ENCODE measurements around the gene SELENOI. TPM values are rescaled to one million over a fixed set of nuclear protein-coding genes. Genes with fewer than 3 reads are reported as not detected.
"Not testable (repeated sequence)": the region's sequence is repeated elsewhere in the genome, so short reads cannot be mapped to it uniquely, and the experiment has no call there.

SELENOI gene
- total RNA-seq, 1 experiment from 2014 or later = 4.8 TPM

- H3K36me3 ChIP-seq = no peaks in the 10 kb centered on the region
- no peaks in the 10 kb centered on the region for H3K9me3 ChIP-seq
- no peaks in the 10 kb centered on the region for H3K27me3 ChIP-seq
- peak; percentile 45 for DNase-seq
- H3K4me3 ChIP-seq = peak within 1 kb of the TSS; percentile 72
These were observed 611 bp downstream of the SELENOI start, which contains the start of gene ADGRF3 for GRCh38 chr2:26346454-26347053. Gene ADGRF3 (minus strand): TSS chr2:26346789. CDS start chr2:26346234, 555 bp downstream.

GRCh38 chr2:26347286-26347865 lies 1.4 kb downstream of the SELENOI start:
- H3K36me3 ChIP-seq = no peaks in the 10 kb centered on the region
- H3K27me3 ChIP-seq = no peaks in the 10 kb centered on the region
- H3K4me3 ChIP-seq = peak overlapping the region; percentile 72
- H3K9me3 ChIP-seq = no peaks in the 10 kb centered on the region
- DNase-seq = no peak

- H3K27me3 ChIP-seq = no peaks in the 10 kb centered on the region
- H3K9me3 ChIP-seq = no peaks in the 10 kb centered on the region
- H3K36me3 ChIP-seq = no peaks in the 10 kb centered on the region
- H3K4me3 ChIP-seq = no peak overlapping the region
- DNase-seq = no peak
These were observed 3.7 kb downstream of the SELENOI start for GRCh38 chr2:26349690-26350089.

GRCh38 chr2:26351375-26352090 lies 5.6 kb downstream of the SELENOI start:
- Histone ChIP-seq H3K4me3 (no peak overlapping the region), H3K36me3 (no peaks in the 10 kb centered on the region), H3K9me3 (no peaks in the 10 kb centered on the region), H3K27me3 (no peaks in the 10 kb centered on the region)
- DNase-seq = no peak

GRCh38 chr2:26352892-26353291 lies 6.9 kb downstream of the SELENOI start:
- H3K36me3 ChIP-seq = 0 out of 2 replicates have a peak, but pooled peaks cover 6% of the 10 kb centered on the region
- DNase-seq = peak; percentile 20

GRCh38 chr2:26354469-26354868 lies 8.5 kb downstream of the SELENOI start:
- DNase-seq, H3K4me3 ChIP-seq, H3K9me3 ChIP-seq, H3K36me3 ChIP-seq, H3K27me3 ChIP-seq: not testable (repeated sequence)

More at GRCh38 chr2:26352892-26353291, 6.9 kb downstream of the SELENOI start:
- Histone ChIP-seq H3K9me3 (no peaks in the 10 kb centered on the region), H3K27me3 (no peaks in the 10 kb centered on the region), H3K4me3 (no peak overlapping the region)

- Histone ChIP-seq H3K4me3 (no peak overlapping the region), H3K36me3 (0 out of 2 replicates have a peak, but pooled peaks cover 6% of the 10 kb centered on the region)
- DNase-seq = peak; percentile 19
These were observed 9.4 kb downstream of the SELENOI start for GRCh38 chr2:26355038-26355995.

GRCh38 chr2:26356111-26356510 lies 10.2 kb downstream of the SELENOI start:
- no peaks in the 10 kb centered on the region for H3K27me3 ChIP-seq
- 0 out of 2 replicates have a peak, but pooled peaks cover 6% of the 10 kb centered on the region for H3K36me3 ChIP-seq
- no peaks in the 10 kb centered on the region for H3K9me3 ChIP-seq
- no peak for DNase-seq
- H3K4me3 ChIP-seq = no peak overlapping the region

More at GRCh38 chr2:26355038-26355995, 9.4 kb downstream of the SELENOI start:
- no peaks in the 10 kb centered on the region for H3K9me3 ChIP-seq
- no peaks in the 10 kb centered on the region for H3K27me3 ChIP-seq

- no peak for DNase-seq
- Histone ChIP-seq H3K27me3 (no peaks in the 10 kb centered on the region), H3K36me3 (0 out of 2 replicates have a peak, but pooled peaks cover 6% of the 10 kb centered on the region)
These were observed 10.8 kb downstream of the SELENOI start for GRCh38 chr2:26356771-26357170.

GRCh38 chr2:26359886-26360473 lies 14.0 kb downstream of the SELENOI start:
- H3K27me3 ChIP-seq = no peaks in the 10 kb centered on the region
- peaks cover 13% of the 10 kb centered on the region; the same call in 1 of the 2 replicates for H3K36me3 ChIP-seq
- DNase-seq = no peak
- H3K9me3 ChIP-seq = no peaks in the 10 kb centered on the region
- no peak overlapping the region for H3K4me3 ChIP-seq

More at GRCh38 chr2:26356771-26357170, 10.8 kb downstream of the SELENOI start:
- Histone ChIP-seq H3K4me3 (no peak overlapping the region), H3K9me3 (no peaks in the 10 kb centered on the region)

GRCh38 chr2:26363323-26363722 lies 17.4 kb downstream of the SELENOI start:
- H3K4me3 ChIP-seq = no peak overlapping the region
- DNase-seq = no peak
- H3K9me3 ChIP-seq = no peaks in the 10 kb centered on the region
- no peaks in the 10 kb centered on the region for H3K27me3 ChIP-seq
- H3K36me3 ChIP-seq = peaks cover 18% of the 10 kb centered on the region

GRCh38 chr2:26363958-26364357 lies 18.0 kb downstream of the SELENOI start:
- H3K36me3 ChIP-seq = peaks cover 18% of the 10 kb centered on the region
- no peaks in the 10 kb centered on the region for H3K27me3 ChIP-seq
- H3K4me3 ChIP-seq = no peak overlapping the region
- H3K9me3 ChIP-seq = no peaks in the 10 kb centered on the region
- DNase-seq = no peak

GRCh38 chr2:26364669-26365068 lies 18.7 kb downstream of the SELENOI start:
- Histone ChIP-seq H3K36me3 (peaks cover 18% of the 10 kb centered on the region), H3K9me3 (no peaks in the 10 kb centered on the region), H3K27me3 (no peaks in the 10 kb centered on the region), H3K4me3 (no peak overlapping the region)
- no peak for DNase-seq

GRCh38 chr2:26366957-26367356 lies 21.0 kb downstream of the SELENOI start:
- H3K4me3 ChIP-seq = no peak overlapping the region
- no peaks in the 10 kb centered on the region for H3K9me3 ChIP-seq
- peaks cover 18% of the 10 kb centered on the region for H3K36me3 ChIP-seq
- no peaks in the 10 kb centered on the region for H3K27me3 ChIP-seq
- no peak for DNase-seq

- H3K4me3 ChIP-seq, DNase-seq, H3K9me3 ChIP-seq, H3K27me3 ChIP-seq: not testable (repeated sequence)
- peaks cover 24% of the 10 kb centered on the region for H3K36me3 ChIP-seq
These were observed 23.7 kb downstream of the SELENOI start for GRCh38 chr2:26369664-26370063.

GRCh38 chr2:26370909-26371308 lies 25.0 kb downstream of the SELENOI start:
- H3K4me3 ChIP-seq, H3K9me3 ChIP-seq, DNase-seq, H3K27me3 ChIP-seq: not testable (repeated sequence)
- H3K36me3 ChIP-seq = peaks cover 26% of the 10 kb centered on the region
